Measurements from ENCODE around the gene FBN3.
"Not testable (repeated sequence)": the region's sequence is repeated elsewhere in the genome, so short reads cannot be mapped to it uniquely, and the experiment has no call there.

- TF ChIP-seq, protein P1, sequence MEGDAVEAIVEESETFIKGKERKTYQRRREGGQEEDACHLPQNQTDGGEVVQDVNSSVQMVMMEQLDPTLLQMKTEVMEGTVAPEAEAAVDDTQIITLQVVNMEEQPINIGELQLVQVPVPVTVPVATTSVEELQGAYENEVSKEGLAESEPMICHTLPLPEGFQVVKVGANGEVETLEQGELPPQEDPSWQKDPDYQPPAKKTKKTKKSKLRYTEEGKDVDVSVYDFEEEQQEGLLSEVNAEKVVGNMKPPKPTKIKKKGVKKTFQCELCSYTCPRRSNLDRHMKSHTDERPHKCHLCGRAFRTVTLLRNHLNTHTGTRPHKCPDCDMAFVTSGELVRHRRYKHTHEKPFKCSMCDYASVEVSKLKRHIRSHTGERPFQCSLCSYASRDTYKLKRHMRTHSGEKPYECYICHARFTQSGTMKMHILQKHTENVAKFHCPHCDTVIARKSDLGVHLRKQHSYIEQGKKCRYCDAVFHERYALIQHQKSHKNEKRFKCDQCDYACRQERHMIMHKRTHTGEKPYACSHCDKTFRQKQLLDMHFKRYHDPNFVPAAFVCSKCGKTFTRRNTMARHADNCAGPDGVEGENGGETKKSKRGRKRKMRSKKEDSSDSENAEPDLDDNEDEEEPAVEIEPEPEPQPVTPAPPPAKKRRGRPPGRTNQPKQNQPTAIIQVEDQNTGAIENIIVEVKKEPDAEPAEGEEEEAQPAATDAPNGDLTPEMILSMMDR (IDR thresholded peaks at IDR 0.05; ENCODE audit: poor library complexity, severe bottlenecking), result not testable (repeated sequence)
- TF ChIP-seq EP300 (conservative IDR thresholded peaks at IDR 0.05; ENCODE audit: poor library complexity, severe bottlenecking); RAD21 (conservative IDR thresholded peaks at IDR 0.05); POLR2AphosphoS5 (IDR thresholded peaks at IDR 0.05); TAF1 (IDR thresholded peaks at IDR 0.05; ENCODE audit: low read depth): not testable (repeated sequence)
- TF ChIP-seq, protein P2, sequence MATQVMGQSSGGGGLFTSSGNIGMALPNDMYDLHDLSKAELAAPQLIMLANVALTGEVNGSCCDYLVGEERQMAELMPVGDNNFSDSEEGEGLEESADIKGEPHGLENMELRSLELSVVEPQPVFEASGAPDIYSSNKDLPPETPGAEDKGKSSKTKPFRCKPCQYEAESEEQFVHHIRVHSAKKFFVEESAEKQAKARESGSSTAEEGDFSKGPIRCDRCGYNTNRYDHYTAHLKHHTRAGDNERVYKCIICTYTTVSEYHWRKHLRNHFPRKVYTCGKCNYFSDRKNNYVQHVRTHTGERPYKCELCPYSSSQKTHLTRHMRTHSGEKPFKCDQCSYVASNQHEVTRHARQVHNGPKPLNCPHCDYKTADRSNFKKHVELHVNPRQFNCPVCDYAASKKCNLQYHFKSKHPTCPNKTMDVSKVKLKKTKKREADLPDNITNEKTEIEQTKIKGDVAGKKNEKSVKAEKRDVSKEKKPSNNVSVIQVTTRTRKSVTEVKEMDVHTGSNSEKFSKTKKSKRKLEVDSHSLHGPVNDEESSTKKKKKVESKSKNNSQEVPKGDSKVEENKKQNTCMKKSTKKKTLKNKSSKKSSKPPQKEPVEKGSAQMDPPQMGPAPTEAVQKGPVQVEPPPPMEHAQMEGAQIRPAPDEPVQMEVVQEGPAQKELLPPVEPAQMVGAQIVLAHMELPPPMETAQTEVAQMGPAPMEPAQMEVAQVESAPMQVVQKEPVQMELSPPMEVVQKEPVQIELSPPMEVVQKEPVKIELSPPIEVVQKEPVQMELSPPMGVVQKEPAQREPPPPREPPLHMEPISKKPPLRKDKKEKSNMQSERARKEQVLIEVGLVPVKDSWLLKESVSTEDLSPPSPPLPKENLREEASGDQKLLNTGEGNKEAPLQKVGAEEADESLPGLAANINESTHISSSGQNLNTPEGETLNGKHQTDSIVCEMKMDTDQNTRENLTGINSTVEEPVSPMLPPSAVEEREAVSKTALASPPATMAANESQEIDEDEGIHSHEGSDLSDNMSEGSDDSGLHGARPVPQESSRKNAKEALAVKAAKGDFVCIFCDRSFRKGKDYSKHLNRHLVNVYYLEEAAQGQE (IDR thresholded peaks at IDR 0.05; ENCODE audit: borderline replicate concordance), result not testable (repeated sequence)
Measured at GRCh38 chr19:8024256-8024655, 125.1 kb downstream of the FBN3 start.

Data from neural cell (in vitro differentiated cells).